CD4-positive, alpha-beta T cell (primary cell): ENCODE results near the gene SOWAHD. TPM values are rescaled to one million over a fixed set of nuclear protein-coding genes. Genes with fewer than 3 reads are reported as not detected.

Experiments
- ATAC-seq: fragments of 200-7000 bp; cut with Tn5 transposase; one replicate; pipeline ENCODE4 v1.10.0; 2022; ENCODE audit warnings: mild to moderate bottlenecking; ENCODE audit not compliant: poor library complexity
- CTCF ChIA-PET: fragments of 350-600 bp; sonication (Branson Sonifier 250); formaldehyde crosslinking; loops from one replicate; lab custom pipeline; 2021; ENCODE audit warnings: antibody characterized with exemption, inconsistent platforms; lab: Charles Lee
- POLR2A ChIA-PET: fragments of 350-600 bp; sonication (Branson Sonifier 250); formaldehyde crosslinking; loops from one replicate; lab custom pipeline; 2021; ENCODE audit warnings: antibody characterized with exemption, inconsistent platforms; lab: Charles Lee
- DNase-seq, 14 experiments: peaks; one replicate each; pipeline ENCODE4 v3.0.0-alpha.2; 2013 to 2020; ENCODE audit warnings: mixed read lengths in 2 of 14
- H3K27ac ChIP-seq, 2 donors: one replicate each; pipeline versions ENCODE4 v1.5.1 to v1.7.0; 2013; ENCODE audit warnings: low read length in 2 of 2, low read depth in 1 of 2, mild to moderate bottlenecking in 1 of 2
- H3K27me3 ChIP-seq, 2 experiments: 1 replicate in 1 of 2; 2 replicates in 1 of 2; pipeline versions ENCODE4 v1.6.1 to v1.7.0; 2013; ENCODE audit warnings: low read length in 2 of 2, control low read depth in 1 of 2, mild to moderate bottlenecking in 1 of 2, moderate library complexity in 1 of 2; ENCODE audit not compliant: insufficient read depth in 2 of 2, control insufficient read depth in 1 of 2
- H3K36me3 ChIP-seq: one replicate; pipeline ENCODE4 v1.6.1; 2013; ENCODE audit warnings: low read length, control low read depth; ENCODE audit not compliant: insufficient read depth
- H3K4me1 ChIP-seq: one replicate; pipeline ENCODE4 v1.6.1; 2013; ENCODE audit warnings: low read length, control low read depth; ENCODE audit not compliant: insufficient read depth
- H3K4me3 ChIP-seq: one replicate; pipeline ENCODE4 v1.5.1; 2013; ENCODE audit warnings: mild to moderate bottlenecking, low read length, moderate library complexity
- H3K9me3 ChIP-seq, 2 experiments: 1 replicate in 1 of 2; 2 replicates in 1 of 2; pipeline versions ENCODE4 v1.6.1 to v1.7.0; 2013; ENCODE audit warnings: low read length in 2 of 2, mild to moderate bottlenecking in 2 of 2, control low read depth in 1 of 2, moderate library complexity in 1 of 2; ENCODE audit not compliant: control insufficient read depth in 1 of 2, insufficient read depth in 1 of 2
- H3K27ac Mint-ChIP-seq: one replicate; pipeline ENCODE4 v1.8.0; 2020; ENCODE audit warnings: mixed read lengths
- H3K27me3 Mint-ChIP-seq: one replicate; pipeline ENCODE4 v1.8.0; 2021; ENCODE audit warnings: mixed read lengths
- H3K36me3 Mint-ChIP-seq: one replicate; pipeline ENCODE4 v1.8.0; 2021; ENCODE audit warnings: low read depth, mixed read lengths
- H3K4me1 Mint-ChIP-seq: one replicate; pipeline ENCODE4 v1.8.0; 2021; ENCODE audit warnings: low read depth, mixed read lengths
- H3K4me3 Mint-ChIP-seq: one replicate; pipeline ENCODE4 v1.8.0; 2020; ENCODE audit warnings: mild to moderate bottlenecking, mixed read lengths
- H3K9me3 Mint-ChIP-seq: one replicate; pipeline ENCODE4 v1.8.0; 2020; ENCODE audit warnings: mixed read lengths
- intact Hi-C, 2 experiments: fragments of 100-400 bp; cut with DNase I in 1 of 2; cut with micrococcal nuclease in 1 of 2; formaldehyde crosslinking; loops; one replicate each; pipeline versions ENCODE4 v1.15.1 to v1.9.0; 2023 to 2025; cut with DNase I, micrococcal nuclease
- total RNA-seq, 174 experiments: library from RNA in 2 of 174; stranded (reverse) in 2 of 174; gene quantifications; one replicate each; pipeline ENCODE4 v1.2.3 and lab custom pipeline; 2021 to 2026
- TF ChIP-seq, protein P1 (sequence below): fragments of 200-600 bp; IDR thresholded peaks from one replicate; pipeline ENCODE4 v1.8.0; 2022; ENCODE audit warnings: antibody characterized with exemption, mild to moderate bottlenecking

Gene SOWAHD
- total RNA-seq, 2 experiments from 2014 or later: 0.25 to 0.44 TPM

DNA sequence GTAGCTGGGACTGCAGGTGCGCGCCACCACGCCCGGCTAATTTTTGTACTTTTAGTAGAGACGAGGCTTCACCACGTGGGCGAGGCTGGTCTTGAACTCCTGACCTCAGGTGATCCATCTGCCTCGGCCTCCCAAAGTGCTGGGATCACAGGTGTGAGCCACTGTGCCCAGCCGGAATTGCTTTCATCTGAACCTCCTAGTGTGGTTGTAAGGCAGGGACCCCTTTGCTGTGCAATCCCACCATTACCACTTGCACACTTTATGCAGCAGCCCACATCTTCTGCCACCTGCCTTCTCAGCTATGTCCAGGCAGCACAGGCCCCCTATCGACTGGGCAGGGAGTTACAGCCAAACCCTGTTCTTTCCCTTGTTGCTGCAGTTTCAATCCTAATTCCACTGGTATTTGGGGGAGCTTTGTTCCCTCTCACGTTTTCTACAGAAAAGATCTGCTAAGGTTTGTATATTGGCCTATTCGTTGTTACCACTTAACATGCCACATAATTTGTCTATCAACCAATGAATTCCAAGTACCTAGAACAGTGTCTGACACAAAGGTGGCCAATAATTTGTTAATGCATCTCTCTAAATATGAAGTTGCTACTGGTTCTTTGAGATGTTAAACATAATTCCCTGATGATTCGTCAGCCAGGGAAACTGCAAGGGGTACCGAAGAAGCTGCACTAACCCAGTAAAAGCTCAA, 26.5 kb downstream of the SOWAHD start:
- no peak overlapping the region for H3K4me3 ChIP-seq
- no peaks in the 10 kb centered on the region for H3K27me3 ChIP-seq
- ChIA-PET POLR2A (interaction anchor here (1.1 to 1.4 kb wide), 2 partner anchors 27 to 210 kb away, joined by 5 to 6 read pairs; partner anchors contain the start of genes SOWAHD and UBE2A), CTCF (interaction anchor here (0.6 to 1.7 kb wide), 6 partner anchors 11 to 817 kb away, joined by 3 to 6 read pairs (median 3); partner anchors contain the start of gene SOWAHD)
- H3K27ac ChIP-seq: no peak overlapping the region
- peak overlapping the region; percentile 15 for H3K27ac Mint-ChIP-seq
- no peak overlapping the region for H3K4me3 Mint-ChIP-seq
- peak; percentile 88 for ATAC-seq
- intact Hi-C loops: loop anchor here in 1 of 2 experiments (5.0 kb wide), 1 partner anchor 178 kb away; the partner anchor contains the start of gene NKRF
- TF ChIP-seq, protein P1, sequence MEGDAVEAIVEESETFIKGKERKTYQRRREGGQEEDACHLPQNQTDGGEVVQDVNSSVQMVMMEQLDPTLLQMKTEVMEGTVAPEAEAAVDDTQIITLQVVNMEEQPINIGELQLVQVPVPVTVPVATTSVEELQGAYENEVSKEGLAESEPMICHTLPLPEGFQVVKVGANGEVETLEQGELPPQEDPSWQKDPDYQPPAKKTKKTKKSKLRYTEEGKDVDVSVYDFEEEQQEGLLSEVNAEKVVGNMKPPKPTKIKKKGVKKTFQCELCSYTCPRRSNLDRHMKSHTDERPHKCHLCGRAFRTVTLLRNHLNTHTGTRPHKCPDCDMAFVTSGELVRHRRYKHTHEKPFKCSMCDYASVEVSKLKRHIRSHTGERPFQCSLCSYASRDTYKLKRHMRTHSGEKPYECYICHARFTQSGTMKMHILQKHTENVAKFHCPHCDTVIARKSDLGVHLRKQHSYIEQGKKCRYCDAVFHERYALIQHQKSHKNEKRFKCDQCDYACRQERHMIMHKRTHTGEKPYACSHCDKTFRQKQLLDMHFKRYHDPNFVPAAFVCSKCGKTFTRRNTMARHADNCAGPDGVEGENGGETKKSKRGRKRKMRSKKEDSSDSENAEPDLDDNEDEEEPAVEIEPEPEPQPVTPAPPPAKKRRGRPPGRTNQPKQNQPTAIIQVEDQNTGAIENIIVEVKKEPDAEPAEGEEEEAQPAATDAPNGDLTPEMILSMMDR: peak; percentile 41
- H3K9me3 ChIP-seq: no peaks in the 10 kb centered on the region
- H3K4me1 Mint-ChIP-seq: peaks cover 27% of the 10 kb centered on the region
- peak; percentile 15 to 70 (median 36) for DNase-seq
- H3K4me1 ChIP-seq: peaks cover 28% of the 10 kb centered on the region
- H3K9me3 Mint-ChIP-seq: no peaks in the 10 kb centered on the region
- H3K36me3 ChIP-seq: peaks cover 55% of the 10 kb centered on the region
- peaks cover 51% of the 10 kb centered on the region for H3K36me3 Mint-ChIP-seq
- H3K27me3 Mint-ChIP-seq: no peaks in the 10 kb centered on the region

GRCh38 chrX:119790977-119791436, 32.6 kb downstream of the SOWAHD start:
- intact Hi-C loops: loop anchor here (2.0 to 5.0 kb wide), 5 partner anchors 61 to 319 kb away; partner anchors contain the start of genes UPF3B (in 2 of the 2), NDUFA1 (in 1 of the 2) and RNF113A (in 1 of the 2)
- TF ChIP-seq, protein P1: peak; percentile 26
- Histone ChIP-seq H3K9me3 (no peaks in the 10 kb centered on the region), H3K4me3 (peak overlapping the region; percentile 98), H3K4me1 (peaks cover 35% of the 10 kb centered on the region), H3K36me3 (peaks cover 32% of the 10 kb centered on the region), H3K27me3 (no peaks in the 10 kb centered on the region), H3K27ac (peak overlapping the region; percentile 91 to 97)
- DNase-seq: peak in 13 of 14 experiments; percentile 3 to 71 (median 22)
- H3K36me3 Mint-ChIP-seq: peaks cover 50% of the 10 kb centered on the region
- peaks cover 32% of the 10 kb centered on the region for H3K4me1 Mint-ChIP-seq
- H3K4me3 Mint-ChIP-seq: peak overlapping the region; percentile 99
- ChIA-PET POLR2A (interaction anchor here (0.6 to 3.9 kb wide), 31 partner anchors 10 to 1444 kb away, joined by 3 to 90 read pairs (median 5); partner anchors contain the start of genes CUL4B, DOCK11, MCTS1 and NDUFA1), CTCF (interaction anchor here (1.2 to 1.9 kb wide), 3 partner anchors 62 to 97 kb away, joined by 3 to 9 read pairs (median 4); partner anchors contain the start of gene UPF3B)
- H3K9me3 Mint-ChIP-seq: no peaks in the 10 kb centered on the region
- peak; percentile 20 for ATAC-seq
- no peaks in the 10 kb centered on the region for H3K27me3 Mint-ChIP-seq
- peak overlapping the region; percentile 98 for H3K27ac Mint-ChIP-seq

DNA sequence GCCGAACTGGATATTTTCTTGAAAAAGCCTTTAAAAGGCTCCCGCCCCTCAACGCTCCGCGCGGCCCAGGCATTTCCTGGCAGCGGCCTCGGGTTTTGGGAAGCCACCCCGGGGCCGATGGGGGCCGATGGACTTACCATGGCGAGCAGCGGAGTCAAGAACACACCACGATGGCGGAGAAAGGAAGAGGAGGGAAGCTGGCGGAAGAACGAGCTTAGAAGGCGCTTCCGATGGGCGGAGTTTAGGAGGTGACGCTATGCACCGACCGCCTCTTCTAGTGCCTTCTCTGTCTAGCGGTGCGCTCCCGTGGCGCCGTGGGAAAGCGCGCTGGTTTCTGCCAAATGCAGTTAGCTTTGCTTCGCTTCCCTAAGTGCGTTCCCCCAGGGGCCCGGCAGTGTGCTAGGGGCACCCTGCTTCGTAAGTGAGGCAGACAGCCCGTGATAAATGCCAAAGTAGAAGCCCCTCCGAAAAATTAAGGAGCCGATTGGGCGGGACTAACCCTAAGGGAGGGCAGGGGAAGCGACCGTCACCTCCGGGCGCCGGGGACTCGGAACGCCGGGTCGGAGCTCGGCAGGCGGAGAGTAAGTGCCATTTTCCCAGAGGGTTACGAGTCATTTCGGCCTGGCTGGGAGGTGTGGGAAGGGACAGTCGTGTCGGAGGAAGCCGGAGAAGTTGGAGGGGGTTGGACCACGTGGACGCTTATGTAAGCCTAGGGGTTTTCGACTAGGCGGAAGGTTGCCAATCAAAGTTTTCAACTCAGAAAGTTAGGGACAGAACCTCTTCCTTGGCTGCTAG, 33.2 kb downstream of the SOWAHD start, which contains the start of gene RPL39:
RPL39 (minus strand) TSS at position 194 of the 795 bp plus-strand sequence; CDS start at position 140, 54 bp downstream.
- ATAC-seq (peak; percentile 93), DNase-seq (peak; percentile 52 to 93 (median 74))
- no peaks in the 10 kb centered on the region for H3K9me3 ChIP-seq
- H3K27ac ChIP-seq: peak within 1 kb of the TSS; percentile 91 to 97
- H3K27me3 ChIP-seq: no peaks in the 10 kb centered on the region
- Mint-ChIP-seq H3K36me3 (peaks cover 46% of the 10 kb centered on the region), H3K4me3 (peak within 1 kb of the TSS; percentile 99), H3K4me1 (peaks cover 32% of the 10 kb centered on the region), H3K27me3 (no peaks in the 10 kb centered on the region), H3K9me3 (no peaks in the 10 kb centered on the region), H3K27ac (peak within 1 kb of the TSS; percentile 98)
- TF ChIP-seq, protein P1: no peak
- peaks cover 35% of the 10 kb centered on the region for H3K4me1 ChIP-seq
- intact Hi-C loops: loop anchor here (2.0 to 5.0 kb wide), 5 partner anchors 61 to 319 kb away; partner anchors contain the start of genes UPF3B (in 2 of the 2), NDUFA1 (in 1 of the 2) and RNF113A (in 1 of the 2)
- H3K36me3 ChIP-seq: peaks cover 31% of the 10 kb centered on the region
- POLR2A ChIA-PET: interaction anchor here (0.7 to 3.9 kb wide), 35 partner anchors 10 to 1445 kb away, joined by 3 to 90 read pairs (median 5); partner anchors contain the start of genes CUL4B, DOCK11, MCTS1 and NDUFA1
- CTCF ChIA-PET: interaction anchor here (1.2 to 1.9 kb wide), 3 partner anchors 61 to 97 kb away, joined by 3 to 9 read pairs (median 4); partner anchors contain the start of gene UPF3B
- H3K4me3 ChIP-seq: peak within 1 kb of the TSS; percentile 98
